Coronary artery (tissue), 2 donors: ENCODE results near the gene VEPH1.
A peak's percentile ranks its signal among the peaks of the same experiment; 100 is the strongest.

Experiments used
- DNase-seq: peaks from one replicate; pipeline ENCODE4 v3.0.0-alpha.2; 2017; ENCODE audit warnings: low spot score
- H3K27ac ChIP-seq, 2 donors: fragments of 200-600 bp; sonication (generic); one replicate each; pipeline ENCODE4 v1.5.1; 2016 to 2019
- H3K4me3 ChIP-seq: fragments of 200-600 bp; sonication (generic); 2 replicates; pipeline ENCODE4 v1.5.1; 2016; ENCODE audit warnings: mild to moderate bottlenecking, moderate library complexity
- CTCF ChIP-seq: fragments of 200-600 bp; sonication (generic); IDR thresholded peaks from one replicate; pipeline ENCODE4 v1.5.1; 2019; ENCODE audit warnings: antibody characterized with exemption

Gene VEPH1

DNA sequence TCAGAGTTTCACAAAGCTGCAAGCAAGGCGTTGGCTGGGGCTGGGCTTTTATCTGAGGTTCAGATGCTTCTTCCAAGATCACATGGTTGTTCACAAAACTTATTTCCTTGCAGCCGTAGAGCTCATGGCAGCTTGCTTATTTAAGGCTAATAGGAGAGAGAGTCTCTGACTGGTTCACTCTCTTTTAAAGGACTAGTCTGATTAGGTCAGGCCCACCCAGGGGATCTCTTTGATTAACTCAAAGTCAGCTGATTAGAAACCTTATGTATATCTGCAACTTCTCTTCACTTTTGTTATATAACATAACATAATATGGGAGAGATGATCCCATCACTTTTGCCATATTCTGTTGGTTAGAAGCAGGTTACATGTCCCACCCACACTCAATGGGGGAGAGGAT, 243.4 kb downstream of the VEPH1 start:
- TF ChIP-seq CTCF = no peak
- no peak for DNase-seq
- Histone ChIP-seq H3K27ac (no peak overlapping the region), H3K4me3 (no peak overlapping the region)

DNA sequence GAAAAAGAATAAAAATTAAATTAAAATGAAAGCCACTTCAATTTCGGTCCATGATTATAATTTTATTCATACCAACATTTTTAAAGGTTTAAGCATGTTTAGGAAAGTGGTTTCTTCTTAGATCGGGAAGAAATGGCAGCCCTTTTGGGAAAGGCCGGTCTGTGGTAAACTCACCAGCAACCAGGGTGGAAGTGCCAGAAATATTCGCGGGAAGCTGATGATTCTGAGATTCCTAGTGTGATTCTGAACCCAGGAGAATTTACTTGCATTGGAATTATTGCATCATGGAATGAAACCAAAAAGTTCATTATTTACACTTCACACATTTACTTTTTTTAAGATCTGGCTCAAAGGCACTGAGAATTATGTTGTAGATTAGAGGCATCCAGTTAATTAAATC, 246.1 kb downstream of the VEPH1 start:
- Histone ChIP-seq H3K27ac (no peak overlapping the region), H3K4me3 (no peak overlapping the region)
- TF ChIP-seq CTCF = no peak
- no peak for DNase-seq

- no peak overlapping the region for H3K4me3 ChIP-seq
- no peak for DNase-seq
- no peak overlapping the region for H3K27ac ChIP-seq
- TF ChIP-seq CTCF = no peak
Measured at GRCh38 chr3:157255797-157256196, 247.4 kb downstream of the VEPH1 start.

DNA sequence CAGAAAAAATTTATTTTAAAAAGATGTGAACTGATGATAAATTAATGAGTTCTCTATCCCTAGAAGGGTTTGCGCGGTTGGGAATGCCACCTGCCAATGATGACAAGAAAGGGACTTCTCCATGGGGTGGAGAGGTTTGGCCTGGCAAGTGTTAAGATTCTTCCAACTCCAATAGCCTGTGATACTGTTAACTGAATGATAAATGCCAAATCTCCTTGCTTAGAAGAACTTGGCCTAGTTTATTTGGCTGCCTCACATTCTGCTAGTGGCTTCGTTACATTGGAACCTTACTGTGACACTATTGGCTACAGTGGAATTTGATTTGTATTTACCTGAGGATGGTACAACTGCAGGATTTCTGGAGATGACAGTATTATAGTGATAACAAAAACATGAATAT, 251.5 kb downstream of the VEPH1 start:
- Histone ChIP-seq H3K27ac (no peak overlapping the region), H3K4me3 (no peak overlapping the region)
- TF ChIP-seq CTCF = no peak
- DNase-seq = no peak

- no peak for TF ChIP-seq CTCF
- no peak overlapping the region for H3K4me3 ChIP-seq
- no peak overlapping the region for H3K27ac ChIP-seq
- no peak for DNase-seq
Measured at GRCh38 chr3:157249606-157250005, 253.6 kb downstream of the VEPH1 start.

GRCh38 chr3:157248590-157249422, 254.4 kb downstream of the VEPH1 start:
- DNase-seq = no peak
- Histone ChIP-seq H3K4me3 (peak overlapping the region; percentile 15), H3K27ac (peak overlapping the region; percentile 52 to 78)
- TF ChIP-seq CTCF = no peak

- H3K27ac ChIP-seq = peak overlapping the region in 1 of 2 donors; percentile 7
- H3K4me3 ChIP-seq = no peak overlapping the region
- no peak for TF ChIP-seq CTCF
- DNase-seq = no peak
Measured at GRCh38 chr3:157247391-157247790, 255.8 kb downstream of the VEPH1 start.
